ENCODE results near the gene XYLT2.
"Not testable (repeated sequence)": the region's sequence is repeated elsewhere in the genome, so short reads cannot be mapped to it uniquely, and the experiment has no call there.

The XYLT2 gene

DNA sequence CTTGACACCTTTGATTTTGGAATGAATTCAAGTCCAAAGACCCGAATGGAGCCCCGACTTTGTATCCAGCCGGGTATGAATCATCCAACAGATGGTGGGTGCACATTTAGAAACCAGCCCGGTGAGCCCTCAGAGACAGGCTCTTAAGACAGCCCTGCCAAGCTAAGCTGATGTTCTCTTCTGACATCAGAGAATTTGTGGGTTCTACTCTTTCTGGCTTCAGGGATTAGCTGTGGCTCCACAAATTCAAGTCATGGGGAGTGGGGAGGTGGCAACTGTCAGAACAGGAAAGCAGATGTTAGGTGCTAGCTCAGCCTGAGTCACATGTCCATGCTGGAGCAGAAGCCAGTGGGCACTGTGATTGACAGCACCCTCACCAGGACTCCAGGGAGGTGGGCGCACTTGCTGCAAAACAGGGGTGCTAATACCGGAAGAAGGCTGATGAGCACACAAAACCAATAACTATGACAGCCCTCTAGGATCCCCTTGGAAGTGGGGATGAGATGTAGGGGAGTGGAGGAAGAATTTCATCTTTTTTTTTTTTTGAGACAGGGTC lies 31.4 kb upstream of the XYLT2 start:
- Histone ChIP-seq H3K27me3 (peaks cover 43% of the 10 kb centered on the region), H3K4me1 (ENCODE audit: control insufficient read depth in 1 of 2, insufficient read depth in 1 of 2, low read depth in 1 of 2, low read length in 1 of 2) (no peaks in the 10 kb centered on the region), H3K36me3 (no peaks in the 10 kb centered on the region), H3K27ac (no peak overlapping the region), H3K4me3 (ENCODE audit: low read depth in 1 of 2, low read length in 1 of 2) (no peak overlapping the region), H3K9me3 (no peaks in the 10 kb centered on the region)
- TF ChIP-seq, protein P1, sequence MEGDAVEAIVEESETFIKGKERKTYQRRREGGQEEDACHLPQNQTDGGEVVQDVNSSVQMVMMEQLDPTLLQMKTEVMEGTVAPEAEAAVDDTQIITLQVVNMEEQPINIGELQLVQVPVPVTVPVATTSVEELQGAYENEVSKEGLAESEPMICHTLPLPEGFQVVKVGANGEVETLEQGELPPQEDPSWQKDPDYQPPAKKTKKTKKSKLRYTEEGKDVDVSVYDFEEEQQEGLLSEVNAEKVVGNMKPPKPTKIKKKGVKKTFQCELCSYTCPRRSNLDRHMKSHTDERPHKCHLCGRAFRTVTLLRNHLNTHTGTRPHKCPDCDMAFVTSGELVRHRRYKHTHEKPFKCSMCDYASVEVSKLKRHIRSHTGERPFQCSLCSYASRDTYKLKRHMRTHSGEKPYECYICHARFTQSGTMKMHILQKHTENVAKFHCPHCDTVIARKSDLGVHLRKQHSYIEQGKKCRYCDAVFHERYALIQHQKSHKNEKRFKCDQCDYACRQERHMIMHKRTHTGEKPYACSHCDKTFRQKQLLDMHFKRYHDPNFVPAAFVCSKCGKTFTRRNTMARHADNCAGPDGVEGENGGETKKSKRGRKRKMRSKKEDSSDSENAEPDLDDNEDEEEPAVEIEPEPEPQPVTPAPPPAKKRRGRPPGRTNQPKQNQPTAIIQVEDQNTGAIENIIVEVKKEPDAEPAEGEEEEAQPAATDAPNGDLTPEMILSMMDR (IDR thresholded peaks at IDR 0.05), result no peak

DNA sequence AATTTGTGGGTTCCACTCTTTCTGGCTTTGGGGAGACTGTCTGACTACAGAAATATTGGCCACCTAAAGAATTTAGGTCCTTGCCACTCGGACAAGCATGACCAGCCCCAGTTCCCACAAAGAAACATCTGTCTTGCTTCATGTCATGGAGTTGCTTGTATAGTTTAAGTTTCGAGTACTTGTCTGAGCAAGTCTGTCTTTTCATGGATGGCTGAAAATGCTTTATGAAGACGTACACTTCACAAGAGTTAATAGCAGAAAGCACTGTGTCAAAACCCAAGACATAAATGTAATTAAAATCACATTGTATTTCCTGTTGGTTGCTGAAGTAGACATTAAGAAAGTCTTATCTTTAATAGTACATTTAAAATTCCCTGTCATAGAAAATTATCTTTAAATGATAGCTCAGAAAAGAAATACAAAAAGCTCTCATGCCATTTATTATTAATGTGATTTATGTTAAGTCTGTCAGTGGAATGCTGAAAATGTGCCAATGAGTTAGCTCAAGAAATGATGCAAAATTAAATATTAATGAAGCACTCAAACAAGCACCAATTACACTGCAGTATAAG lies 29.8 kb upstream of the XYLT2 start:
- Histone ChIP-seq H3K4me1 (ENCODE audit: control insufficient read depth in 1 of 2, insufficient read depth in 1 of 2, low read depth in 1 of 2, low read length in 1 of 2) (no peaks in the 10 kb centered on the region), H3K4me3 (ENCODE audit: low read depth in 1 of 2, low read length in 1 of 2) (no peak overlapping the region), H3K27ac (no peak overlapping the region), H3K36me3 (no peaks in the 10 kb centered on the region), H3K27me3 (peaks cover 33% of the 10 kb centered on the region), H3K9me3 (no peaks in the 10 kb centered on the region)
- TF ChIP-seq, protein P1 (IDR thresholded peaks at IDR 0.05), result no peak

DNA sequence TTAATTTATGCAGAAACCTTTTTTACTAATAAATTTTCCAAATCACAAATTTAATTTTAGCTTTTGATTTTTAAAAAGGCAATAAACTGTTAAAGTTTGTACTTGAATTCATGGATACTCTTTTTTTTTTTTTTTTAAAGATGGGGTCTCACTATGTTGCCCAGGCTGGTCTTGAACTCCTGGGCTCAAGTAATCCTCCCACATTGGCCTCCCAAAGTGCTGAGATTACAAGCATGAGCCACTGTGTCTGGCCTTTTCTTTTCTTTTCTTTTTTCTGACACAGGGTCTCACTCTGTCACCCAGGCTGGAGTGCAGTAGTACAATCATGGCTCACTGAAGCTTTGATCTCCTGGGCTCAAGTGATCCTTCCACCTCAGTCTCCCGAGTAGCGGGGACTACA lies 29.3 kb upstream of the XYLT2 start:
- H3K27ac ChIP-seq; H3K9me3 ChIP-seq; H3K36me3 ChIP-seq; H3K4me1 ChIP-seq (ENCODE audit: control insufficient read depth in 1 of 2, insufficient read depth in 1 of 2, low read depth in 1 of 2, low read length in 1 of 2); H3K4me3 ChIP-seq (ENCODE audit: low read depth in 1 of 2, low read length in 1 of 2): not testable (repeated sequence)
- peaks cover 28% of the 10 kb centered on the region for H3K27me3 ChIP-seq

DNA sequence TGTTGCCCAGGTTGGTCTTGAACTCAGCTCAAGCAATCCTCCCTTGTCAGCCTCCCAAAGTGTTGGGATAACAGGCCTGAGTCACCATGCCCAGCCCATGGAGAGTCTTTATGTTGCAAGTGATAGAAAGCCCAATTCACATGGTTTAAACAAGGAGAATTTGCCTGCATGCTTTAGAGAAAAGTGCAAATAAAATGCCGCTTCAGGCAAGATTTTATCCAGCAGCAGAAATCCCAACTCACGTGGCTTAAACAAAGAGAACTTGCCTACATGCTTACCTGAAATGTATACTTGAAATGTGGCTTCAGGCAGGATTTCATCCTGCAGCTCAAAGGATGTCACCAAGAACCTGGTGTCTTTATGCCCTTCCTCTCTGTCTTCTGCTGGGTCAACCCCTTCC lies 28.8 kb upstream of the XYLT2 start:
- Histone ChIP-seq H3K4me3 (ENCODE audit: low read depth in 1 of 2, low read length in 1 of 2) (no peak overlapping the region), H3K36me3 (no peaks in the 10 kb centered on the region), H3K4me1 (ENCODE audit: control insufficient read depth in 1 of 2, insufficient read depth in 1 of 2, low read depth in 1 of 2, low read length in 1 of 2) (no peaks in the 10 kb centered on the region), H3K9me3 (no peaks in the 10 kb centered on the region), H3K27me3 (peaks cover 23% of the 10 kb centered on the region), H3K27ac (no peak overlapping the region)
- TF ChIP-seq, protein P1 (IDR thresholded peaks at IDR 0.05), result no peak

DNA sequence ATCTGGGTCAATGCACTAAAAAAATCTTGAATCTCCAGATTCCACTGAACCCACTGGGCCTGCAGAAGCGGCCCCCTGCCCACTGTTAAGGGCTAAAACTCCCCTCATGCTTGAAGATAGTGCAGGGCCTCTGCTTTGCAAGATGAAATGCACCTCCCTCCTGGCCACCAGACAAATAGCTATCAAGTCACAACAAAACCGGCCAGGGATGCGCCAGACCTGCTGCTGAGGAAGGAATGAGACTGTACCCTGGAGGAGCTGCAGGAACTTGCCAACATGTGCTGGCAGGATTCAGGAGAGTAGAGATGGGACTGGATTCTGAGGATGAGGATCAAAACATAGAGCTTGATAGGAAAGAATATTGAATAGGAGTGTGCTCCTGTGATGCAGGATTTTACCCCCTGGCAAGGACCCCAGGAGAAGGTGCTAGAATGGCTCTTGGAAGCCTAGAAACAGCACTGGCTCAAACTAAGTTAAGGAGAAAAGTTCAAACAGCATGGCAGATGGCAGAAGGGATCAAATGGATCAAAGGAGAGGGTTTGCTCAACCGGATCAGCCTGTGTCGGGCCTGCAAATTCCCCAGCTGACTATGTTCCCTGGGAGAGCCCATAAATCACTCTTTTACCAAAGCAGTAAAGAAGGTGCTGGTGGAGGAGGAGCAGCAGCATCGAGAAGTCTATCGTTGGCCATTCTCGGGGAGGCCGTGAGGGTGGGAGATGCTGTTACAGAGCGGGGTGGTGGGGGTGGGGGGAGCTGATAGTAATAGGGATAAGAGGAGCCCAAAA lies 27.2 kb upstream of the XYLT2 start:
- Histone ChIP-seq H3K27me3 (peaks cover 12% of the 10 kb centered on the region), H3K27ac (no peak overlapping the region), H3K36me3 (no peaks in the 10 kb centered on the region), H3K4me1 (ENCODE audit: control insufficient read depth in 1 of 2, insufficient read depth in 1 of 2, low read depth in 1 of 2, low read length in 1 of 2) (no peaks in the 10 kb centered on the region), H3K4me3 (ENCODE audit: low read depth in 1 of 2, low read length in 1 of 2) (no peak overlapping the region), H3K9me3 (no peaks in the 10 kb centered on the region)
- TF ChIP-seq, protein P1 (IDR thresholded peaks at IDR 0.05), result no peak

Data from neutrophil (primary cell).